Prostate gland (tissue), 2 donors: ENCODE data around the gene GRID1.

Experiments
- CTCF ChIP-seq, 4 experiments: fragments of 200-600 bp in 2 of 4; fragments of 450-650 bp in 2 of 4; sonication (generic) in 2 of 4; IDR thresholded peaks; 1 replicate in 3 of 4; 2 replicates in 1 of 4; pipeline ENCODE4 v1.5.1; 2016 to 2019; ENCODE audit warnings: antibody characterized with exemption in 4 of 4, mild to moderate bottlenecking in 2 of 4, moderate library complexity in 2 of 4
- POLR2A ChIP-seq: fragments of 450-650 bp; IDR thresholded peaks from one replicate; pipeline ENCODE4 v1.6.1; 2016; ENCODE audit warnings: antibody characterized with exemption, mild to moderate bottlenecking
- POLR2AphosphoS5 ChIP-seq: sonication (generic); formaldehyde crosslinking; IDR thresholded peaks from one replicate; pipeline ENCODE4 v1.6.1; 2017; ENCODE audit warnings: antibody characterized with exemption

GRCh38 chr10:85789982-85790789 is 576.4 kb downstream of the GRID1 start:
- no peak for TF ChIP-seq CTCF (IDR thresholded peaks at IDR 0.05)
- TF ChIP-seq POLR2AphosphoS5: no peak
- no peak for TF ChIP-seq POLR2A
